ENCODE results near the gene GAK. TPM values are rescaled to one million over a fixed set of nuclear protein-coding genes. Genes with fewer than 3 reads are reported as not detected.

The GAK gene
- total RNA-seq, 4 donors from 2014 or later = 62.3 to 126 (median 85.4) TPM

DNA sequence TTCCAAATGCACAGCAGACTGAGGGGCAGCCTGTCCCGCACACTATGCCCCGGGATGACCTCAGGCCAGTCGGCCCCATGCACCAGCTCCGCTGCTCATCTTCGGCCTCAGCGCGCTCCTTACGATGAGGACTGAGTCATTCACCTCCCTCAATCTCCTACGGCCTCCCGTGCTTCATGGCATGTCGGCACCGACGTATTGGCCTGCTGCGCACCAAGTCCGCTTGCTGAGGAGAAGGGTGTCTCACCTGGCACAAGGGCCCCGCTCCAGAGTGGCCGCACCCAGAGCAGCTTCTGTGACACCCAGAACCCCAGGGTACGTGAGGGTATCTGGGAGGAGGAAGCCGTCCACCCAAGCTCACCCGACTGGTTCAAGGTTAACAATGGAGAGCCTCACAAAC, 35.5 kb downstream of the GAK start:
- no peak for ATAC-seq (ENCODE audit: low FRiP score)
- no peak for DNase-seq (ENCODE audit: low spot score)
- TF ChIP-seq, protein P1, sequence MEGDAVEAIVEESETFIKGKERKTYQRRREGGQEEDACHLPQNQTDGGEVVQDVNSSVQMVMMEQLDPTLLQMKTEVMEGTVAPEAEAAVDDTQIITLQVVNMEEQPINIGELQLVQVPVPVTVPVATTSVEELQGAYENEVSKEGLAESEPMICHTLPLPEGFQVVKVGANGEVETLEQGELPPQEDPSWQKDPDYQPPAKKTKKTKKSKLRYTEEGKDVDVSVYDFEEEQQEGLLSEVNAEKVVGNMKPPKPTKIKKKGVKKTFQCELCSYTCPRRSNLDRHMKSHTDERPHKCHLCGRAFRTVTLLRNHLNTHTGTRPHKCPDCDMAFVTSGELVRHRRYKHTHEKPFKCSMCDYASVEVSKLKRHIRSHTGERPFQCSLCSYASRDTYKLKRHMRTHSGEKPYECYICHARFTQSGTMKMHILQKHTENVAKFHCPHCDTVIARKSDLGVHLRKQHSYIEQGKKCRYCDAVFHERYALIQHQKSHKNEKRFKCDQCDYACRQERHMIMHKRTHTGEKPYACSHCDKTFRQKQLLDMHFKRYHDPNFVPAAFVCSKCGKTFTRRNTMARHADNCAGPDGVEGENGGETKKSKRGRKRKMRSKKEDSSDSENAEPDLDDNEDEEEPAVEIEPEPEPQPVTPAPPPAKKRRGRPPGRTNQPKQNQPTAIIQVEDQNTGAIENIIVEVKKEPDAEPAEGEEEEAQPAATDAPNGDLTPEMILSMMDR (IDR thresholded peaks at IDR 0.05) = no peak

DNA sequence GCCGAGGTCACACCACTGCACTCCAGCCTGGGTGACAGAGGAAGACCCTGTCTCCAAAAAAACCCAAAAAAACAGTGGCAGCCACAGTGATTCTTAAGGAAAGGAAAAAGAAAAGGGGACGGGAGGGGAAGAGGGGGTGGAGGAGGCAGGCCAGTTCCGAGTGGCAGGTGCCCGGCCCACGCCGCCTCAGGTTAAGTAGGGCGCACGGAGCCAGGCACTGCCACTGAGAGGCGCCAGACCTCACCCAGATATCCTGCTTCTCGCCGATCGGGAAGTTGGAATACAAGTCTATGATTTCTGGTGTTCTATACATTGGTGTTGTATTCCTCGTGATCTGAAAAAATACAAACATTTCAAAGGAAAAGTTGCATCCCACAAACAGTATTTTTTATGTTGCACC, 35.9 kb downstream of the GAK start:
- no peak for ATAC-seq (ENCODE audit: low FRiP score)
- DNase-seq (ENCODE audit: low spot score) = no peak
- TF ChIP-seq, protein P1 (IDR thresholded peaks at IDR 0.05) = no peak

DNA sequence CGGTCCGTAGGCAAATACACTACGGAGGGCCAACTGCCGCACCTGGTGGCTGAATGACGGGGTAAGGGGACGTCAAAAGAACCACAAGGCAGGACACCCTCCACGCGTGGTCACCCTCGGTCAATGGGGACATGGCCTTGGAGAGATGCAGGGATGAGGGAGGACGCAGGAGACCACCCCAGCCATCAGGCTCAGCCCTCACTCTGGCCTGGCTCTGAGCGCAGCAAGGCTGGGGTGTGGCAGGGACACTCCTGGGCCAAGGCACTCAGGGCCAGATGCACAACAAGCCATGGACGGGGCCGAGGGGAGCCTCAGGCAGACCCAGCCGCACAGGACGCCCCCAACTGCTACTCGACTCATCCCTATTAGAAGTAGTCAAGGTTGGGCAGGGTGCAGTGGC, 36.5 kb downstream of the GAK start:
- DNase-seq (ENCODE audit: low spot score) = no peak
- ATAC-seq (ENCODE audit: low FRiP score) = no peak
- TF ChIP-seq, protein P1 (IDR thresholded peaks at IDR 0.05) = no peak

DNA sequence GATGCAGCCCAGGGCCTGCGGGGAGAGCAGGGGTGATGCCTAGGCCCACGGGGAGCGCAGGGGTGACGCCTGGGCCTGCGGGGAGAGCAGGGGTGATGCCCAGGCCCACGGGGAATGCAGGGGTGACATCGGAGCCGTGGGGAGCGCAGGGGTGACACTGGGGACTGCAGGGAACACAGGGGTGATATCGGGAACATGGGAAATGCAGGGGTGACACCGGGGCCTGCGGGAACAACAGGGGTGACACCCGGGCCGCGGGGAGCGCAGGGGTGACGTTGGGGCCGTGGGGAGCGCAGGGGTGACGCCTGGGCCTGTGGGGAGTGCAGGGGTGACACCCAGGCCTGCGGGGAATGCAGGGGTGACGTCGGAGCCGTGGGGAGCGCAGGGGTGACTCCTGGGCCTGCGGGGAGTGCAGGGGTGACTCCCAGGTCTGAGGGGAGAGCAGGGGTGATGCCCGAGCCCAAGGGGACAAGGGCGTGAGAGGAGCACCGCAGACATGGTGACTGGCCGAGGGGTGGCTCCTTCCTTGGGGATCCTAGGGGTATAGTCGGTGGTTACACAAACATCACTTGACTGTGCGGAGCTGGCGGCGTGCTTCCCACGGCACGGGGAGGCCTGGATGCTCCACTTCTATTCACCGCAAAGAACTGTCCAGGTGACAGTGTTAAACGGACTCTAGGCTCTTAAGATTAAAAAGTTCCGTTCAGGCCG, 38.0 kb downstream of the GAK start:
- TF ChIP-seq, protein P1 (IDR thresholded peaks at IDR 0.05) = no peak
- ATAC-seq (ENCODE audit: low FRiP score) (no peak), DNase-seq (ENCODE audit: low spot score) (no peak)

DNA sequence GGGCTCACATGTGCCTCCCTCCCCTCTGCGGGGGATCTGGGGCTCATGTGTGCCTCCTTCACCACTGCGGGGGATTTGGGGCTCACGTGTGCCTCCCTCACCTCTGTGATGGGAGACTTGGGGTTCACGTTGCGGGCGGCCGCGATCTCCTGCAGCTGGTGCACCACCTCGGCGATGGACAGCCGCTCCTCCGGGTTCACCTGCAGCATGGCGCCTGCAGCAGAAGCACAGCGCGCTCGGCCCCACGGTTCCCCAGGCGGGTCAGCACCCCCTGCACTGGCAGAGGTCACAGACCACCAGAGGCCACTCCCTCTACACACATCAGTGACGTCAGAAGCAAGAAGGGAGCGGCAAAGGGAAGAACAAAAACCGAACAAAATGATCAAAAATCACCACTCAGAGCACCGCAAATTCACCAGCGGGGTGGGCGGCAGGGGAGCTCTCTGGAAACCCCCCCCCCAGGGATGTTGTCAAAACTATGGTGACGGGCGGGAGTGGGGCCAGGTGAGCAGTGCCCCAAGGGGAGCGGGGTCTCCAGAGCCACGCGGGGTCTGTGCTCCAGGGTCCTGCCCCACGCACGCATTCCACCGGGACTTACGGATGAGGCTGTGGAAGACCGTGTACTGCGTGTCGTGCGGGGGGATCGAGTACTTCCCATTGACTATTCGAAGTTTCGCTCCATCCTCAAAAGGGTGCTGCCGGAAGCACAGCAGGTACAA, 38.7 kb downstream of the GAK start:
- ATAC-seq (ENCODE audit: low FRiP score) (no peak), DNase-seq (ENCODE audit: low spot score) (no peak)
- TF ChIP-seq, protein P1 (IDR thresholded peaks at IDR 0.05) = no peak

DNA sequence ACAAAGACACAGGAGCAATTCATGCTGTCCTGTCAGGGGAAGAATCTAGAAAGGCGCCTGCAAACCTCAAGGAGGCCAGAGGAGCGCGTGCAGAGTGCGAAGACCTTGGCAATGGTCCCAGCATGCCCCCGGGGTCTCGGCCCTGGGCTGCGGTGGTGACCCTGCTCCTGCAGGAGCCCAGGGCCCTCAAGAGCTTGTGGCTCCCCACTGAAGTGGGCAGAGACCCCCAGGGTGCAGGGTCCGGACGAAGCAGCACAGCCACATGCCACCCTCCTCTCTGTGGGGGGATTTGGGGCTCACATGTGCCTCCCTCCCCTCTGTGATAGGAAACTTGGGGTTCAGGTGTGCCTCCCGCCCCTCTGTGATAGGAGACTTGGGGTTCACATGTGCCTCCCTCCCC, 39.3 kb downstream of the GAK start:
- TF ChIP-seq, protein P1 (IDR thresholded peaks at IDR 0.05) = no peak
- DNase-seq (ENCODE audit: low spot score) (no peak), ATAC-seq (ENCODE audit: low FRiP score) (no peak)

DNA sequence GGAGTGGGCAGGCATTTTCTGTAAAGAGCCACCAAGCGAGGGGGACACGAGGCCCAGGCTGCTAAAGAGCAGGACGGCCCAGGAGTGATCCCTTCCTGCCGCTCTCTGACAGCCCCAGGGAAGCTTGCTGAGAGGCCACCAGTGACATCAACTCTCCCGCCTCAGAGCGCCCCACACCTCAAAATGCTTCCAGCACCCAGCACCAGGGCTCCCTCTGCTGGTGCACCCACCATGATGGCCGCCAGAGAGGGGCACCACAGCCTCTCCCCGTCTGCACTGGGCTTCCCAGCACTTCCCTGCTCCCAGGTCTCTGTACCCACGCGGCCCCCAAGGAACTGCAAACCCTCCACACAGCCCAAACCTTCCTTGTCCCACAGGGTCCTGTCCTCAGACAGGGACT, 40.4 kb downstream of the GAK start:
- TF ChIP-seq, protein P1 (IDR thresholded peaks at IDR 0.05) = no peak
- DNase-seq (ENCODE audit: low spot score) (no peak), ATAC-seq (ENCODE audit: low FRiP score) (no peak)
